Measurements from ENCODE around the gene TUG1.
A peak's percentile ranks its signal among the peaks of the same experiment; 100 is the strongest.

TUG1 gene

DNA sequence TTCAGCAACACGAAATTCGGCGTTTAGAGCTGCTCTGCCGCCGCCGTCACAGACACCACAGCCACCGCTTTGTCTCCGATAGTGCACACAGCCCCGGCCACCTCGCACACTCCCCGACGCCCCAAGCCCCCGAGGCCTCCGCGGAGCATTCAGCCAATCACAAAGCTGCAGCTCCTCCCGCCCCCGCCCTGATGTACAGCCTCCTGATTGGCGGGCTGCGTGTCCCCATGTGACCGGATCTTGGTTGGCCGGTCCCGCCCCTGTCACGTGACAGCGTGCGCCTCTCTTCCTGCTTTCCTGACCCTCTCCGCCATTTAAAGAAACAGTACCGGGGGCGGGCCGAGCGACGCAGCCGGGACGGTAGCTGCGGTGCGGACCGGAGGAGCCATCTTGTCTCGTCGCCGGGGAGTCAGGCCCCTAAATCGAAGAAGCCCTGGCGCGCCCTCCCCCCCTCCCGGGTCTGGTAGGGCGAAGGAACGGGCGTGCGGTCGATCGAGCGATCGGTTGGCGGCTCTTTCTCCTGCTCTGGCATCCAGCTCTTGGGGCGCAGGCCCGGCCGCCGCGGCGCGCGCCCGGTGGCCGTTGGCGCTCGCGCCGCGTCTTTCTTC, at the start of gene TUG1:
TUG1 (plus strand) TSS at position 342 of the 608 bp plus-strand sequence.
- peak; percentile 99 for DNase-seq (ENCODE audit: low read depth)
- TF ChIP-seq CTCF (IDR thresholded peaks at IDR 0.05; ENCODE audit: insufficient read depth, low read depth, low read length, missing control alignments) = no peak
- H3K4me3 ChIP-seq (ENCODE audit: low read depth, low read length) = peak within 1 kb of the TSS; percentile 97

- no peak for DNase-seq (ENCODE audit: low read depth)
- no peak overlapping the region for H3K4me3 ChIP-seq (ENCODE audit: low read depth, low read length)
- TF ChIP-seq CTCF (IDR thresholded peaks at IDR 0.05; ENCODE audit: insufficient read depth, low read depth, low read length, missing control alignments) = no peak
Measured at GRCh38 chr22:30919973-30920372, 49.1 kb upstream of the TUG1 start.

GRCh38 chr22:30920407-30920806, 48.7 kb upstream of the TUG1 start:
- TF ChIP-seq CTCF (IDR thresholded peaks at IDR 0.05; ENCODE audit: insufficient read depth, low read depth, low read length, missing control alignments) = peak; percentile 90
- H3K4me3 ChIP-seq (ENCODE audit: low read depth, low read length) = no peak overlapping the region
- DNase-seq (ENCODE audit: low read depth) = peak; percentile 76

- TF ChIP-seq CTCF (IDR thresholded peaks at IDR 0.05; ENCODE audit: insufficient read depth, low read depth, low read length, missing control alignments) = no peak
- no peak overlapping the region for H3K4me3 ChIP-seq (ENCODE audit: low read depth, low read length)
- DNase-seq (ENCODE audit: low read depth) = no peak
Measured at GRCh38 chr22:30921108-30921507, 48.0 kb upstream of the TUG1 start.

DNA sequence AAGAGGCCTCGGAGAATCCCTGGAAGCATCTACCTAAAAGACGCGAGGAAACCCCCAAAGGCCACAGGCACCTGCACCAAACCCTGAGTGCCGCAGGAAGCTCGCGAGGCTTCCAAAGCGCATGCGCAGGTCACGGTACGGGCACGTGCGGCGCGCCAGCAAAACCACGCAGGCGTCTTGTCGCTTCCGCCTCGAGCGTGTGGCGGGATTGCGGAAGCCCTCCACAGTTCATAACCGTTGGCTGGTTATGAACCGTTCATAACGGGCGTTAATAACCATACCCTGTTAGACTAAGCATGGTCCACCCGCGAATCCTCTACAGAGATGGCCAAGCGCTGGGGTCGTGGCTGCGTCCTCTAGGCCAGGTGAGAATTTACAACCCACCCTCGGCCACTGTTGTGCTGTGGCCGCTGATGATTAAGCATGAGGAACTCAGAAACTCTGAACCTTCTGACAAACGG, 46.9 kb upstream of the TUG1 start:
- peak; percentile 30 for DNase-seq (ENCODE audit: low read depth)
- no peak for TF ChIP-seq CTCF (IDR thresholded peaks at IDR 0.05; ENCODE audit: insufficient read depth, low read depth, low read length, missing control alignments)
- H3K4me3 ChIP-seq (ENCODE audit: low read depth, low read length) = no peak overlapping the region

DNA sequence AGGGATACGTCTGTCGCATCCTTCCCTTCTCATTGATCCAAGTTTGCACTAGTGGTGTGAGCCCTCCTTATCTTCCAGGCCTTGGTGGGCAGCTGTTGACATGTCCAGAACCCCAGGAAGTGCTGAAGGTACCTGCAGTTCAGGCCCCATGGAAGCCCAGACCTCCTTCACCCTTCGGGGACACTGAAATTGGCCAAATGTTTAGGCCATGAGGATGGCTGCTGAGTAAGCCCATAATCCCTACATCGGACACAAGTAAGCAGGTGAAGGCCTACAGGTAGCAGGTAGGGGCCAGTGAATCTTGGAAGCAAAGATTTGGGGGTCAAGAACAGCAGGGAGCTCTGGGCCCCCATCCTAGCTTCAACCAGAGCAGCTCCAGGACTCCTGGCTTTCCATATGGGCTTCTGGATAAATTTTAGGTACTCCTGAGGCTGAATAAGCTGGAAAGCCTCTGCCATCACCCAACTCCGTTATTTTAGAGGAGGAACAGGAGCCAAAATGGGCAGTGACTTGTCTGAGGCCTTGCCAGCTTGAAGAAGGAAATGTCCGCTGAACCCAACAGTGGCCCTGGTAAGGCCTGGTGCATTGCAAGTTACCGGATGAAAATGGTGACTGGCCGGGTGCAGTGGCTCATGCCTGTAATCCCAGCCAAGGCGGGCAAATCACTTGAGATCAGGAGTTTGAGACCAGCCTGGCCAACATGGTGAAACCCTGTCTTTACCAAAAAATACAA, 45.7 kb upstream of the TUG1 start:
- no peak for TF ChIP-seq CTCF (IDR thresholded peaks at IDR 0.05; ENCODE audit: insufficient read depth, low read depth, low read length, missing control alignments)
- no peak overlapping the region for H3K4me3 ChIP-seq (ENCODE audit: low read depth, low read length)

More for the DNA sequence above, 45.7 kb upstream of the TUG1 start:
- DNase-seq (ENCODE audit: low read depth) = no peak
